ENCODE data around the gene TACC2.

DNA sequence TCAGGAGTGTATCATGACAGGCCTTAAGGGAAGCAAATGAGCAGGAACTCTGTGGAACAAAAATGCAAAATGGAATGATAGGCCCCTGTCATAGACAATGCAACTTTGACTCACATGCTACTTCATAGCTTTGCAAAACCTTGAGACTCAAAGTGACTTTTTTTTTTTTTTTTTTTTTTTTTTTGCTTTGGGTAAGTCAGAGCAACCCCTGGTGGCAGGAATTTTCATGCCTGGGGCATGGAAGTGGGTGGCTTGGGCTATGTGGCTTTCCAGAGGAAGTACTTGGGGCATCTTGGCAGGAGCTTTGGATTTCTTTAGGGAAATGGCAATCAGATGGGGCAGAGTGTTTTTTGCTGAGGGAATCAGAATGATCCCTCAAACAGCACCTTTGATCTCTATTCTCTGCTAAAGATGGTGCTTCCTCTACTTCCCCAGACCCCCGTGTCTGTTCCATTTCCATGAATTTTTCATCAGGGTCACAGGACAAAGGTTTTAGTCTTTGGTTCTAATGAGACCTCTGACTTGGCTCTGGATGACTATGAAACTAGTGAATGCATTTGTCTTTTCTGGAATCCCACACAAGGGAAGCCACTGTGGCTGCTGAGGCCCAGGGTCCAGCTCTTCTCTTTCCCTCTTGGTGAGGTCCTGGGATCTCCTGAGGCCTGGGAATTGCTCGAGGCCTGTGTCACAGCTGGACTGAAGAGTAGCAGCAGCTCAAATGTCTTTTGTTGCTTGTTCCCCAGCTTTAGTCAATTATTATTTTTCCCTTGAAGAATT lies 62.8 kb downstream of the TACC2 start:
- TF ChIP-seq, protein P1, sequence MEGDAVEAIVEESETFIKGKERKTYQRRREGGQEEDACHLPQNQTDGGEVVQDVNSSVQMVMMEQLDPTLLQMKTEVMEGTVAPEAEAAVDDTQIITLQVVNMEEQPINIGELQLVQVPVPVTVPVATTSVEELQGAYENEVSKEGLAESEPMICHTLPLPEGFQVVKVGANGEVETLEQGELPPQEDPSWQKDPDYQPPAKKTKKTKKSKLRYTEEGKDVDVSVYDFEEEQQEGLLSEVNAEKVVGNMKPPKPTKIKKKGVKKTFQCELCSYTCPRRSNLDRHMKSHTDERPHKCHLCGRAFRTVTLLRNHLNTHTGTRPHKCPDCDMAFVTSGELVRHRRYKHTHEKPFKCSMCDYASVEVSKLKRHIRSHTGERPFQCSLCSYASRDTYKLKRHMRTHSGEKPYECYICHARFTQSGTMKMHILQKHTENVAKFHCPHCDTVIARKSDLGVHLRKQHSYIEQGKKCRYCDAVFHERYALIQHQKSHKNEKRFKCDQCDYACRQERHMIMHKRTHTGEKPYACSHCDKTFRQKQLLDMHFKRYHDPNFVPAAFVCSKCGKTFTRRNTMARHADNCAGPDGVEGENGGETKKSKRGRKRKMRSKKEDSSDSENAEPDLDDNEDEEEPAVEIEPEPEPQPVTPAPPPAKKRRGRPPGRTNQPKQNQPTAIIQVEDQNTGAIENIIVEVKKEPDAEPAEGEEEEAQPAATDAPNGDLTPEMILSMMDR (IDR thresholded peaks at IDR 0.05; ENCODE audit: borderline replicate concordance, extremely low read depth, low read length, poor library complexity, severe bottlenecking): peak; percentile 7
- TF ChIP-seq EZH2 (IDR thresholded peaks at IDR 0.05; ENCODE audit: borderline replicate concordance, low read depth, low read length, severe bottlenecking): no peak

All from DND-41 (cell line).